ENCODE measurements around the gene VCAN.

The VCAN gene

DNA sequence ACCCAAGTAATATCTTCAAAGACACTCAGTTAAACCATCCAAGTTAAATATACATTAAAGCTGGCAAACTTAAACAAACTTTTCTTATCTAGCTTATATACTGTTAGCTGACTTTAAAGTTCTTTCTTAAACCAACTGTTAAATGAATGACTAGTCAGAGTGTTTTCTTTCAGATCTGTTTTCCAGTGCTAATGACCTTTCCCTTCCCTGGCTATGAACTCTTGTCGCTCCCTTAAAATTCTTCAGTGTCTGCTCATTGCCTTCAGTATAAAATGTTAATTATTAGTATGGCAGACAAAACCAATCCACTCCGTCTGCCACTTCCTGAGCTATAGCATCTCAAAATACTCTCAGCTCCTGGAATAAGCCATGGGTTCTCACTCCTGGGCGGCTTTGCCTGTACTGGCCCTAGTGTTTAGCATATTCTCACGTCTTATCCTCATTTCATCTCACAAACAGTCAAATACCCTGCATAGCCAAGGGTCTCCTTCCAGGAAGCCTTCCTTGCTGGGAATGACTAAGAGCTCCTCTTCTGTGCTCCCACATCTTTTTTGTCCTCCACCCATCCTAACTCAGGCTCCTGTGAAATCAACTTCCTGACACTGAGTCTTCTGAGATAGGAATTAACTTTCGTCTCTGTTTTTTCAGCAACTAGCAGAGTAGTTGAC is 87.7 kb downstream of the VCAN start:
- no peak for TF ChIP-seq CTCF (IDR thresholded peaks at IDR 0.05; ENCODE audit: poor library complexity, severe bottlenecking)
- no peaks in the 10 kb centered on the region for H3K27me3 ChIP-seq (ENCODE audit: insufficient read depth, poor library complexity, severe bottlenecking)
- DNase-seq (ENCODE audit: low spot score) = no peak

DNA sequence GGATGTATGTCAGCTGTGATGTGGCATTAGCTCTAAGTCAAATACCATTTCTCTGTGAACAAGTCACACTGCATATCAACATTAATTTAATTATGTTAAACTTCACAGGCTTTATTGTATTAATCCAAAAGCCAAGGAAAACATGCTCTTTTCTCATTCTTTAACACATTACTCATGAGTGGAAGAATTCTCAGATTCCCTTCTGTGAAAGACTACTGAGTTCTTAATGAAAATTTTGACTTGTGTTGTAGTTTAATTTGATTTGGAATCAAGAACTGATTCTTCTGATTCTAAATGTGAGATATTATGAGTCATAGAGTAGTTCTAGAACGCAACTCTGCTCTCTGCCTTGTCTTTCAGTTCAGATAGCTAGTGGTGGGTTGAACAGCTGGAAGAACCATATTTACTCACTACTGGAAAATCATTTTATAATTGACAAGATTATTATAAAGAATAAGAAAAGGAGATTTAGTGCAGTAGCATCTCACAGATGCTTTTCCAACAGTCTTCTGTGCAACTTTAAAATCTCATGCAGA is 90.6 kb downstream of the VCAN start:
- Histone ChIP-seq H3K9me3 (ENCODE audit: severe bottlenecking) (no peaks in the 10 kb centered on the region), H3K36me3 (ENCODE audit: low read depth) (no peaks in the 10 kb centered on the region), H3K4me3 (ENCODE audit: severe bottlenecking) (no peak overlapping the region), H3K4me1 (ENCODE audit: insufficient read depth, poor library complexity, severe bottlenecking) (peaks cover 4% of the 10 kb centered on the region), H3K27ac (ENCODE audit: poor library complexity, severe bottlenecking) (no peak overlapping the region), H3K27me3 (ENCODE audit: insufficient read depth, poor library complexity, severe bottlenecking) (no peaks in the 10 kb centered on the region)
- no peak for DNase-seq (ENCODE audit: low spot score)
- ATAC-seq (ENCODE audit: low read depth) = no peak
- TF ChIP-seq CTCF (IDR thresholded peaks at IDR 0.05; ENCODE audit: poor library complexity, severe bottlenecking) = no peak

More for the DNA sequence above, 87.7 kb downstream of the VCAN start:
- no peaks in the 10 kb centered on the region for H3K36me3 ChIP-seq (ENCODE audit: low read depth)
- no peak for ATAC-seq (ENCODE audit: low read depth)
- peaks cover 13% of the 10 kb centered on the region for H3K4me1 ChIP-seq (ENCODE audit: insufficient read depth, poor library complexity, severe bottlenecking)
- no peak overlapping the region for H3K4me3 ChIP-seq (ENCODE audit: severe bottlenecking)
- no peaks in the 10 kb centered on the region for H3K9me3 ChIP-seq (ENCODE audit: severe bottlenecking)
- no peak overlapping the region for H3K27ac ChIP-seq (ENCODE audit: poor library complexity, severe bottlenecking)

DNA sequence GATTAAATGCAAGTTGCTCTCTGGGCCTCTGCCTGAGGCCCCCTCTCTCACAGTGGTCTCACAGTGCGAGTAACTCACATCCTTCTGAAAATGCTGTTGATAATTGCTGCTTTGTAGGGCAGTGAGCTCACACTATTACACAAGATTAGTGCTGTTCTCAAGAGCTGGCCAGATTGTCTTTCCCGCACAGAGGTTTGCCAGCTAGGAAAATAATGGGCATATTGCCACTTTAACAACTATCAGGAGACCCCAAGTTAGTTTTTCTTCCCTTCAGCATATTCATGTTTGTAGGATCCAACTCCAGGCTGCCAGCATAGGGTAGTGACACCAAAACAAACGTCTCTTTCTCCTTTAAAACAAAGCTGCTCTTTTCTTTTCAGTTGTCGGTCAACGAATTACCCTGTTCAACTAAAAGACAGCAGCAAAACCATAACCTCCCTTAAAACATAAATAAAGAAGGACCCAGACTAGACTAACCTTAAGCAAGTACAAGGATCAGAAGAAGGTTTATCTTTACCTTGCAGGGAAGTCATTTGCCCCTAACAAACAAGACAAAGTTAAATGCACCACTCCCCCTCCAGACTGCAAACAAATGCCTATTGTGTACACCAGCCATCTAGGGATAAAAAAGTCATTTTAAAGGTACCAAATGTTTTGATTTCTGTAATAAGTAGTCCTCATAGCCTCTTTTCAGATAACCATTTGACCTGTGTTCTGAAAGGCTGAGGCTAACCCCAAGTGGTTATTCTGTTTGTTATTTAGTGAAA is 91.4 kb downstream of the VCAN start:
- H3K4me1 ChIP-seq (ENCODE audit: insufficient read depth, poor library complexity, severe bottlenecking) = peaks cover 10% of the 10 kb centered on the region
- H3K27me3 ChIP-seq (ENCODE audit: insufficient read depth, poor library complexity, severe bottlenecking) = no peaks in the 10 kb centered on the region
- H3K27ac ChIP-seq (ENCODE audit: poor library complexity, severe bottlenecking) = no peak overlapping the region
- no peak for ATAC-seq (ENCODE audit: low read depth)
- H3K4me3 ChIP-seq (ENCODE audit: severe bottlenecking) = no peak overlapping the region
- H3K36me3 ChIP-seq (ENCODE audit: low read depth) = no peaks in the 10 kb centered on the region
- no peaks in the 10 kb centered on the region for H3K9me3 ChIP-seq (ENCODE audit: severe bottlenecking)
- DNase-seq (ENCODE audit: low spot score) = no peak
- TF ChIP-seq CTCF (IDR thresholded peaks at IDR 0.05; ENCODE audit: poor library complexity, severe bottlenecking) = no peak

DNA sequence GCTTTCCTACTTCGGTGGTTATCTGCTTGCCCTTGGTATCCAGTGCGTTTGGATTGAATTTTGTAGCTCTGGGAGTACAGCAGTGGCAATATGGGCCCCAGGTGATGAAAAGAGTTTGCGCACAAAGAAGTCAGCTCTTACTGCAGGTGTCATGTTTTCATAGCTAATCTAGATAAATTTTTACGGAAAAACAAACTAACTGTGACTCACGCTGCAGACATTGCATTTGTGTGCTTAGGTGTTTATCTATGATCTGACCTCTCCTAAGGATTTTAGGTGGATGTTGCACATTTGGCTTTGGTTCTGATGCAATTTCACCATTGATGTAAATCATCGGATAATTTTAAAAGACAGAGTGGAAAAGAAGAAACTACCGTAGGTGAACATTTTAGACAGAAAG is 92.1 kb downstream of the VCAN start:
- Histone ChIP-seq H3K27me3 (ENCODE audit: insufficient read depth, poor library complexity, severe bottlenecking) (no peaks in the 10 kb centered on the region), H3K4me3 (ENCODE audit: severe bottlenecking) (no peak overlapping the region), H3K36me3 (ENCODE audit: low read depth) (no peaks in the 10 kb centered on the region), H3K4me1 (ENCODE audit: insufficient read depth, poor library complexity, severe bottlenecking) (peaks cover 15% of the 10 kb centered on the region), H3K27ac (ENCODE audit: poor library complexity, severe bottlenecking) (no peak overlapping the region), H3K9me3 (ENCODE audit: severe bottlenecking) (no peaks in the 10 kb centered on the region)
- peak; percentile 79 for ATAC-seq (ENCODE audit: low read depth)
- no peak for TF ChIP-seq CTCF (IDR thresholded peaks at IDR 0.05; ENCODE audit: poor library complexity, severe bottlenecking)
- DNase-seq (ENCODE audit: low spot score) = no peak
